Measurements from ENCODE around the gene UMOD. TPM values are rescaled to one million over a fixed set of nuclear protein-coding genes. Genes with fewer than 3 reads are reported as not detected.

UMOD gene
- polyA plus RNA-seq, 3 donors: not detected

DNA sequence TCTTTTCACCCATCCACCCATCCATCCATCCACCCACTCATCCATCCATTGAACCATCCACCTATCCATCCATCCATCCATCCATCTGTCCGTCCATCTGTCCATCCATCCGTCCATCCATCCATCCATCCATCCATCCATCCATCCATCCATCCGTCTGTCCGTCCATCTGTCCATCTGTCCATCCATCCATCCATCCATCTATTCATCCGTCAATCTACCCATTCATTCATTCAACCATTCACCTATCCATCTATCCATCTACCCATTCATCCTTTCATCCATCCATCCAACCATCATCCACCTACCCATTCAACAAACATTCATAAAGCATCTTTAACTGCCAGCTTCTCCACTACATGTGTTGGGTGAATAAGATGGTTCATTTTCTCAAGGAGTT is 54.1 kb downstream of the UMOD start:
- Histone ChIP-seq H3K9ac (ENCODE audit: insufficient read depth, low read length, poor library complexity, severe bottlenecking) (no peak overlapping the region), H3K36me3 (replicated peaks in 1 of 2; ENCODE audit: control insufficient read depth in 1 of 2, insufficient read depth in 2 of 2, low read length in 2 of 2) (no peaks in the 10 kb centered on the region), H2AFZ (ENCODE audit: insufficient read depth, low read depth, low read length, poor library complexity, severe bottlenecking) (no peak overlapping the region), H3K9me3 (replicated peaks in 1 of 2; ENCODE audit: control insufficient read depth in 1 of 2, insufficient read depth in 1 of 2, low read length in 2 of 2) (no peaks in the 10 kb centered on the region), H3K27ac (ENCODE audit: low read depth in 1 of 2, low read length in 2 of 2) (no peak overlapping the region), H3K4me3 (replicated peaks in 1 of 3; ENCODE audit: low read depth in 2 of 3, low read length in 3 of 3) (no peak overlapping the region), H3K27me3 (ENCODE audit: control insufficient read depth in 2 of 2, insufficient read depth in 2 of 2, low read length in 2 of 2) (no peaks in the 10 kb centered on the region), H4K20me1 (ENCODE audit: insufficient read depth, low read length) (no peaks in the 10 kb centered on the region), H3K79me2 (ENCODE audit: insufficient read depth, low read length) (no peaks in the 10 kb centered on the region), H3K4me1 (ENCODE audit: control insufficient read depth in 1 of 2, insufficient read depth in 2 of 2, low read length in 2 of 2) (no peaks in the 10 kb centered on the region), H3K4me2 (replicated peaks; ENCODE audit: extremely low read depth, low read length, poor library complexity, severe bottlenecking) (no peak overlapping the region)
- no peak for TF ChIP-seq CTCF (IDR thresholded peaks at IDR 0.05)
- H3K27ac Mint-ChIP-seq: no peak overlapping the region
- no peak overlapping the region for H3K4me3 Mint-ChIP-seq
- 88% methylated on average over 4 of the region's 5 CpGs for WGBS (ENCODE audit: insufficient coverage)
- H3K27me3 Mint-ChIP-seq (ENCODE audit: low read depth in 3 of 3): peaks cover 2 to 9% (median 5%) of the 10 kb centered on the region in 3 donors
- no peaks in the 10 kb centered on the region for H3K4me1 Mint-ChIP-seq
- no peaks in the 10 kb centered on the region for H3K9me3 Mint-ChIP-seq
- H3K36me3 Mint-ChIP-seq: no peaks in the 10 kb centered on the region
- intact Hi-C loops (cut with micrococcal nuclease): no loop called here
- DNase-seq: no peak

- Histone ChIP-seq H3K27me3 (ENCODE audit: control insufficient read depth in 2 of 2, insufficient read depth in 2 of 2, low read length in 2 of 2) (no peaks in the 10 kb centered on the region), H3K4me3 (replicated peaks in 1 of 3; ENCODE audit: low read depth in 2 of 3, low read length in 3 of 3) (no peak overlapping the region), H3K4me1 (ENCODE audit: control insufficient read depth in 1 of 2, insufficient read depth in 2 of 2, low read length in 2 of 2) (no peaks in the 10 kb centered on the region), H3K9ac (ENCODE audit: insufficient read depth, low read length, poor library complexity, severe bottlenecking) (no peak overlapping the region), H3K36me3 (replicated peaks in 1 of 2; ENCODE audit: control insufficient read depth in 1 of 2, insufficient read depth in 2 of 2, low read length in 2 of 2) (no peaks in the 10 kb centered on the region), H3K27ac (ENCODE audit: low read depth in 1 of 2, low read length in 2 of 2) (no peak overlapping the region), H2AFZ (ENCODE audit: insufficient read depth, low read depth, low read length, poor library complexity, severe bottlenecking) (no peak overlapping the region), H4K20me1 (ENCODE audit: insufficient read depth, low read length) (no peaks in the 10 kb centered on the region), H3K79me2 (ENCODE audit: insufficient read depth, low read length) (no peaks in the 10 kb centered on the region), H3K9me3 (replicated peaks in 1 of 2; ENCODE audit: control insufficient read depth in 1 of 2, insufficient read depth in 1 of 2, low read length in 2 of 2) (no peaks in the 10 kb centered on the region), H3K4me2 (replicated peaks; ENCODE audit: extremely low read depth, low read length, poor library complexity, severe bottlenecking) (no peak overlapping the region)
- no peak for DNase-seq
- intact Hi-C loops (cut with micrococcal nuclease): no loop called here
- Mint-ChIP-seq H3K36me3 (no peaks in the 10 kb centered on the region), H3K4me3 (no peak overlapping the region), H3K9me3 (no peaks in the 10 kb centered on the region), H3K27ac (no peak overlapping the region), H3K4me1 (no peaks in the 10 kb centered on the region), H3K27me3 (ENCODE audit: low read depth in 3 of 3) (peaks cover 4 to 19% (median 10%) of the 10 kb centered on the region in 3 donors)
- TF ChIP-seq CTCF (IDR thresholded peaks at IDR 0.05): no peak
- WGBS (ENCODE audit: insufficient coverage): 43% methylated on average over 11 of the region's 16 CpGs
Measured at GRCh38 chr16:20291208-20292206, 61.0 kb downstream of the UMOD start.
